Keratinocyte (primary cell): ENCODE measurements around the gene LMAN2L. TPM values are rescaled to one million over a fixed set of nuclear protein-coding genes. Genes with fewer than 3 reads are reported as not detected.
"Not testable (repeated sequence)": the region's sequence is repeated elsewhere in the genome, so short reads cannot be mapped to it uniquely, and the experiment has no call there.

Experiments
- DNase-seq: peaks from one replicate; pipeline ENCODE4 v3.0.0-alpha.2; 2011; ENCODE audit warnings: low read depth, missing footprints, low spot score
- FAIRE-seq: peaks from 2 replicates; lab custom pipeline; 2011; peaks lifted over from hg19 to GRCh38; lab: Jason Lieb, UNC
- H2AFZ ChIP-seq: 2 replicates; pipeline ENCODE4 v1.6.0; 2012; ENCODE audit warnings: low read length, control low read depth, inconsistent platforms; ENCODE audit not compliant: control insufficient read depth
- H3K27ac ChIP-seq: 2 replicates; pipeline ENCODE4 v1.5.1; 2011; ENCODE audit warnings: low read length; ENCODE audit not compliant: control insufficient read depth, insufficient read depth
- H3K27me3 ChIP-seq: 3 replicates; pipeline ENCODE4 v1.6.0; 2011; ENCODE audit warnings: low read length; ENCODE audit not compliant: control insufficient read depth, insufficient read depth; ENCODE audit errors: extremely low read depth
- H3K36me3 ChIP-seq, 2 experiments: 2 replicates in 1 of 2; 3 replicates in 1 of 2; pipeline ENCODE4 v1.5.1; 2011; ENCODE audit warnings: low read length in 2 of 2, mild to moderate bottlenecking in 1 of 2; ENCODE audit not compliant: control insufficient read depth in 2 of 2, insufficient read depth in 2 of 2; ENCODE audit errors: extremely low read depth in 1 of 2
- H3K4me1 ChIP-seq: 3 replicates; pipeline ENCODE4 v1.5.1; 2011; ENCODE audit warnings: low read length; ENCODE audit not compliant: control insufficient read depth, insufficient read depth; ENCODE audit errors: extremely low read depth
- H3K4me2 ChIP-seq: 3 replicates; pipeline ENCODE4 v1.6.0; 2011; ENCODE audit warnings: low read depth, low read length; ENCODE audit not compliant: control insufficient read depth, insufficient read depth; ENCODE audit errors: extremely low read depth
- H3K4me3 ChIP-seq, 3 experiments: fragments of 200-600 bp in 1 of 3; sonication (generic) in 1 of 3; 2 replicates in 2 of 3; 3 replicates in 1 of 3; pipeline ENCODE4 v1.5.1; 2011 to 2016; ENCODE audit warnings: low read length in 3 of 3, mild to moderate bottlenecking in 3 of 3, control low read depth in 2 of 3, inconsistent platforms in 1 of 3, low read depth in 1 of 3, mixed read lengths in 1 of 3, mixed run types in 1 of 3, moderate library complexity in 1 of 3; ENCODE audit not compliant: control insufficient read depth in 2 of 3, insufficient read depth in 2 of 3; ENCODE audit errors: extremely low read depth in 1 of 3
- H3K79me2 ChIP-seq: 2 replicates; pipeline ENCODE4 v1.6.0; 2012; ENCODE audit warnings: low read length; ENCODE audit not compliant: control insufficient read depth, insufficient read depth
- H3K9ac ChIP-seq: 3 replicates; pipeline ENCODE4 v1.6.0; 2011; ENCODE audit warnings: low read length; ENCODE audit not compliant: control insufficient read depth, insufficient read depth; ENCODE audit errors: extremely low read depth
- H3K9me1 ChIP-seq: 3 replicates; pipeline ENCODE4 v1.6.0; 2011; ENCODE audit warnings: low read length; ENCODE audit not compliant: control insufficient read depth, insufficient read depth; ENCODE audit errors: extremely low read depth
- H3K9me3 ChIP-seq: 2 replicates; pipeline ENCODE4 v1.5.1; 2012; ENCODE audit warnings: low read depth, low read length; ENCODE audit not compliant: control insufficient read depth
- H4K20me1 ChIP-seq: 3 replicates; pipeline ENCODE4 v1.6.0; 2011; ENCODE audit warnings: low read length; ENCODE audit not compliant: control insufficient read depth, insufficient read depth; ENCODE audit errors: extremely low read depth
- CTCF ChIP-seq, 3 experiments: IDR thresholded peaks in 1 of 3; conservative IDR thresholded peaks in 1 of 3; optimal IDR thresholded peaks in 1 of 3; 2 replicates in 2 of 3; 3 replicates in 1 of 3; pipeline versions ENCODE3 to v1.5.1; 2011; ENCODE audit warnings: low read length in 3 of 3, mild to moderate bottlenecking in 3 of 3, moderate library complexity in 2 of 3, control low read depth in 1 of 3, inconsistent platforms in 1 of 3; ENCODE audit not compliant: insufficient read depth in 2 of 3; ENCODE audit errors: extremely low read depth in 1 of 3
- EZH2 ChIP-seq: IDR thresholded peaks from one replicate; pipeline ENCODE4 v1.6.1; 2012; ENCODE audit warnings: inconsistent platforms, mild to moderate bottlenecking, low read length, moderate library complexity
- dilution Hi-C: fragments of 300-500 bp; cut with MboI; formaldehyde crosslinking; loops from one replicate; pipeline ENCODE4 v1.7.0; 2020; ENCODE audit warnings: low sequenced_read_pairs; ENCODE audit not compliant: extremely low pct_ligation_motif_present
- polyA plus RNA-seq, 5 experiments: library from polyadenylated mRNA; depleted of rRNA in 3 of 5; stranded (reverse) in 3 of 5; stranded (forward) in 1 of 5; unstranded in 1 of 5; fragments of >200 nt; gene quantifications; 1 replicate in 1 of 5; 2 replicates in 3 of 5; 3 replicates in 1 of 5; pipeline versions ENCODE4 v1.2.1 to v1.2.3, GENCODE V29; 2011 to 2012; ENCODE audit warnings: missing spikeins in 2 of 5, low read depth in 1 of 5, low replicate concordance in 1 of 5

The LMAN2L gene
- polyA plus RNA-seq, 1 donor (not counting 4 experiments of a cell fraction or from before 2014, with no cell fraction given) = 20.7 TPM

- DNase-seq = no peak
- no peaks in the 10 kb centered on the region for H3K9me3 ChIP-seq
- H3K4me1 ChIP-seq = peaks cover 7% of the 10 kb centered on the region
- H3K27ac ChIP-seq = no peak overlapping the region
- H3K27me3 ChIP-seq = peaks cover 6% of the 10 kb centered on the region
- no peak for TF ChIP-seq CTCF (optimal IDR thresholded peaks at IDR 0.05 in 1 of 3, IDR thresholded peaks at IDR 0.05 in 1 of 3, conservative IDR thresholded peaks at IDR 0.05 in 1 of 3; ENCODE audit: extremely low read depth in 1 of 3, insufficient read depth in 2 of 3, low read length in 3 of 3)
- TF ChIP-seq EZH2 = no peak
- FAIRE-seq = no peak
- no peaks in the 10 kb centered on the region for H4K20me1 ChIP-seq
- dilution Hi-C loops = no loop called here
- H3K4me2 ChIP-seq = no peak overlapping the region
- no peaks in the 10 kb centered on the region for H3K36me3 ChIP-seq
- no peaks in the 10 kb centered on the region for H3K79me2 ChIP-seq
- no peak overlapping the region for H3K4me3 ChIP-seq
- H3K9me1 ChIP-seq = peaks cover 3% of the 10 kb centered on the region
- H2AFZ ChIP-seq = no peak overlapping the region
- no peak overlapping the region for H3K9ac ChIP-seq
Observed at GRCh38 chr2:96669539-96670215, 70.2 kb downstream of the LMAN2L start.

GRCh38 chr2:96668771-96669170 is 71.1 kb downstream of the LMAN2L start:
- no peak overlapping the region for H2AFZ ChIP-seq
- dilution Hi-C loops = no loop called here
- H3K9ac ChIP-seq = no peak overlapping the region
- H4K20me1 ChIP-seq = no peaks in the 10 kb centered on the region
- H3K36me3 ChIP-seq = no peaks in the 10 kb centered on the region
- no peak overlapping the region for H3K4me3 ChIP-seq
- TF ChIP-seq EZH2 (no peak), CTCF (optimal IDR thresholded peaks at IDR 0.05 in 1 of 3, IDR thresholded peaks at IDR 0.05 in 1 of 3, conservative IDR thresholded peaks at IDR 0.05 in 1 of 3; ENCODE audit: extremely low read depth in 1 of 3, insufficient read depth in 2 of 3, low read length in 3 of 3) (no peak)
- FAIRE-seq (no peak), DNase-seq (no peak)
- no peak overlapping the region for H3K27ac ChIP-seq
- H3K4me1 ChIP-seq = peaks cover 7% of the 10 kb centered on the region
- peaks cover 3% of the 10 kb centered on the region for H3K9me1 ChIP-seq
- H3K9me3 ChIP-seq = peaks cover 4% of the 10 kb centered on the region
- peaks cover 6% of the 10 kb centered on the region for H3K27me3 ChIP-seq
- no peaks in the 10 kb centered on the region for H3K79me2 ChIP-seq
- H3K4me2 ChIP-seq = no peak overlapping the region

- H3K79me2 ChIP-seq, H3K4me2 ChIP-seq, dilution Hi-C loops, H3K9ac ChIP-seq, H4K20me1 ChIP-seq, H3K4me1 ChIP-seq, H2AFZ ChIP-seq, FAIRE-seq, H3K4me3 ChIP-seq, H3K9me1 ChIP-seq, H3K27me3 ChIP-seq, H3K36me3 ChIP-seq, DNase-seq, H3K27ac ChIP-seq, H3K9me3 ChIP-seq: not testable (repeated sequence)
Observed at GRCh38 chr2:96665717-96666116, 74.1 kb downstream of the LMAN2L start.
